Neural crest cell (in vitro differentiated cells): Measurements from ENCODE around the gene BHMT2. TPM values are rescaled to one million over a fixed set of nuclear protein-coding genes. Genes with fewer than 3 reads are reported as not detected.

Experiments
- DNase-seq: peaks from one replicate; pipeline ENCODE4 v3.0.0; 2021; ENCODE audit warnings: low read depth, mixed read lengths, low spot score
- H3K27ac Mint-ChIP-seq: one replicate; pipeline ENCODE4 v1.8.0; 2021; ENCODE audit warnings: mild to moderate bottlenecking, mixed read lengths; ENCODE audit not compliant: unreplicated experiment
- H3K27me3 Mint-ChIP-seq: 2 replicates; pipeline ENCODE4 v1.8.0; 2021; ENCODE audit warnings: low read depth, mild to moderate bottlenecking, mixed read lengths
- H3K36me3 Mint-ChIP-seq: 2 replicates; pipeline ENCODE4 v1.8.0; 2021; ENCODE audit warnings: low read depth, mild to moderate bottlenecking, mixed read lengths
- H3K4me1 Mint-ChIP-seq: 2 replicates; pipeline ENCODE4 v1.8.0; 2021; ENCODE audit warnings: mixed read lengths
- H3K4me3 Mint-ChIP-seq: one replicate; pipeline ENCODE4 v1.8.0; 2021; ENCODE audit warnings: mild to moderate bottlenecking, mixed read lengths
- H3K9me3 Mint-ChIP-seq: 2 replicates; pipeline ENCODE4 v1.8.0; 2021; ENCODE audit warnings: mixed read lengths
- total RNA-seq: library from RNA; stranded (reverse); gene quantifications from 2 replicates; pipeline ENCODE4 v1.2.1, GENCODE V29; 2021
- TF ChIP-seq, protein P1 (sequence below): fragments of 200-600 bp; sonication (generic); conservative IDR thresholded peaks from 2 replicates; pipeline ENCODE4 v1.5.0; 2021; ENCODE audit warnings: antibody characterized with exemption, mild to moderate bottlenecking

The BHMT2 gene
- total RNA-seq, 1 donor from 2014 or later = not detected

DNA sequence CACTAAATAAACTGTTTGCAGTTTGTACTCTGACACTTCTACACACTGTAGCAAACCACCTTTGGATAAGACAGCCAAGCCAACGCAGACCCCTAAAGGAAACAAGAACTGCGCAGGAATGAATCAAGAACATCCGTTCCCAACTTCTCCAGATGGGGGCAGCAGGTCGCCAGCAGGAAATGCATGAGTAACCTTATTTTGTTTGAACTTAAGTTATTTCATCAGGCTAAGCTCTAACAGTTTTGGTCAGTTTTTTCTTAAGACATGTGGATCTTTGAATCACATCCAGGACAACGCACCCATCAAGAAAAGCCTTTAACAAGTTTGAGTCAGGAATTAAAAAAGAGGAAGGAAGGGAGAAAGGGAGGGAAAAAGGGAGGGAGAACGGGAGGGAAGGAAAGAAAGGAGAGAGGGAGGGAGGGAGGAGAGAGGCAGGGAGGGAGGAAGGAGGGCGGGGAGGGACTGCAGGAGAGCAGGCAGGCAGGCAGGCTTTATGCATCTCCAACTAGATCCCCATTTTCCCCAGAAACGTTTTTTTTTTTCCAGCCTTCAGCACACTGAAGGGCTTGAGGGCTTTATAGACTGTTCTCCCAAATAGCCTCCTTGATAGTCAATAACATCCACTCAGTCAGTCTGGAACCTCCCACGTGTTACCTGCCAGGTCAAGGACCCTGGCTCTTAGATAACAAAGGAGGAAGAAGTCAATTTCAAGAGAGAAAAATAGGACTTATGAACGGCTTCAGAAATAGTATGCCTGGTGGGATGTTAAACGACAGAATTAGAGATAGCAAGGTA is 64.3 kb downstream of the BHMT2 start:
- Mint-ChIP-seq H3K27ac (peak overlapping the region; percentile 98), H3K9me3 (no peaks in the 10 kb centered on the region)

DNA sequence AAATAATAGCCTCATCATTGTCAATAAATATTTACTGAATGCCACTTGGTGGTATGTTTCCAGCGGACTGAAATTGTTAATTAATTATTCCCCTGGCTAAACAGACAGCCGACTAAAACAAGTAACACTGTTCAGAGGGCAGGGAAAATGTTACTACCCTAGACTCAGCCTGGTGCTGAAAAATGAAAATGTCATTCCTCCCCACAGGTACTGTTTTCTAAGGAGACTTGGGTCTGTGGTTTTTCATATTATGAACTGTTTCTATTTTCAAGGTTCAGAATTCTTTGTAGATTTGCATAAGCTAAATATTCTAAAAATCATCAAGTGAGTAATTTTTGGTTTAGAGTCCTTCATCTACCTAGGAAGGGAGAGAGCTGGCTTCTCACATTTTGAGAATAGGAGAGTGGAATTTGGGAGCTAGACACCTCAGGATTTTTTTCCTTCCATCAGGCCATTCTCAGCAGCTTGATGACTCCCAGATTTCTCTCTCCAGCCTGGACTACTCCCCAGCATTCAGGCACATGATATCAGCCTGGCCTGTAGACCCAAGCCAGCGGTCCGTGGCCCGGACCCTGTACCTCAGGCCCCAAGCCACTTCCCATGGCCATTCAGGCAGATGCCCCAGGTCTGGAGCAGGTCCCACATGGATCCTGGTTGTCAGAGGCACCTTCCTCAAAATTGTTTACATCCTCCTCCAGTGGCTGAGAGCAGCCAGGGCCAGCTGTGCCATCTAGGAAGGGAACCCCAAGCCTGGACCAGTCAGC is 66.4 kb downstream of the BHMT2 start:
- Mint-ChIP-seq H3K27ac (no peak overlapping the region), H3K9me3 (no peaks in the 10 kb centered on the region), H3K4me3 (no peak overlapping the region), H3K4me1 (peaks cover 13% of the 10 kb centered on the region), H3K27me3 (peaks cover 4% of the 10 kb centered on the region), H3K36me3 (no peaks in the 10 kb centered on the region)
- TF ChIP-seq, protein P1, sequence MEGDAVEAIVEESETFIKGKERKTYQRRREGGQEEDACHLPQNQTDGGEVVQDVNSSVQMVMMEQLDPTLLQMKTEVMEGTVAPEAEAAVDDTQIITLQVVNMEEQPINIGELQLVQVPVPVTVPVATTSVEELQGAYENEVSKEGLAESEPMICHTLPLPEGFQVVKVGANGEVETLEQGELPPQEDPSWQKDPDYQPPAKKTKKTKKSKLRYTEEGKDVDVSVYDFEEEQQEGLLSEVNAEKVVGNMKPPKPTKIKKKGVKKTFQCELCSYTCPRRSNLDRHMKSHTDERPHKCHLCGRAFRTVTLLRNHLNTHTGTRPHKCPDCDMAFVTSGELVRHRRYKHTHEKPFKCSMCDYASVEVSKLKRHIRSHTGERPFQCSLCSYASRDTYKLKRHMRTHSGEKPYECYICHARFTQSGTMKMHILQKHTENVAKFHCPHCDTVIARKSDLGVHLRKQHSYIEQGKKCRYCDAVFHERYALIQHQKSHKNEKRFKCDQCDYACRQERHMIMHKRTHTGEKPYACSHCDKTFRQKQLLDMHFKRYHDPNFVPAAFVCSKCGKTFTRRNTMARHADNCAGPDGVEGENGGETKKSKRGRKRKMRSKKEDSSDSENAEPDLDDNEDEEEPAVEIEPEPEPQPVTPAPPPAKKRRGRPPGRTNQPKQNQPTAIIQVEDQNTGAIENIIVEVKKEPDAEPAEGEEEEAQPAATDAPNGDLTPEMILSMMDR = no peak
- DNase-seq = no peak

More for the DNA sequence above, 64.3 kb downstream of the BHMT2 start:
- H3K36me3 Mint-ChIP-seq = no peaks in the 10 kb centered on the region
- TF ChIP-seq, protein P1 = peak; percentile 74
- H3K27me3 Mint-ChIP-seq = peaks cover under 1% of the 10 kb centered on the region
- peaks cover 13% of the 10 kb centered on the region for H3K4me1 Mint-ChIP-seq
- H3K4me3 Mint-ChIP-seq = peak overlapping the region; percentile 82
- DNase-seq = peak; percentile 76

DNA sequence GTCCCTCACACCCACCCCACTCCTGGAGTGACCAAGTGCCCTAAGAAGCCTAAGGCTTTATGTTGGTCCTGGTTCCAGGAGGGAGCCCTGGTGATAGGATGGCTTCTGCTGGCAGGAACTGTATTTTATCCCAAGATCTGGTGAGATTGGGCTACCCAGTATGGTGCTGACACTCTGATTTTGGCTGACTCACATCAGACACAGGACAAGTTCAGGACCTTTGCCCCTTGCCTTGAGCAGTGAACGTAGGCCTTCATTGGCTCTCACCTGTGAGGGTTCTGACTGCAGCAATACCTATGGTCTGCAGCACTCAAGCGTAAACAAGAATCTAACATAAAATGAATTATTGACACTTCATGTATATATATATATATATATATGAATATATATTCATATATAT is 67.1 kb downstream of the BHMT2 start:
- Mint-ChIP-seq H3K4me1 (peaks cover 13% of the 10 kb centered on the region), H3K36me3 (no peaks in the 10 kb centered on the region), H3K9me3 (no peaks in the 10 kb centered on the region), H3K4me3 (no peak overlapping the region), H3K27me3 (peaks cover 4% of the 10 kb centered on the region), H3K27ac (no peak overlapping the region)
- TF ChIP-seq, protein P1 = no peak
- DNase-seq = no peak

Other genes with a start within 250 kb of the BHMT2 start
- 26.6 and 28.0 TPM in 2 replicates for gene ARSB, start 84.5 kb upstream of the BHMT2 start, total RNA-seq
- not detected in 2 replicates for gene DMGDH, start 93 bp upstream of the BHMT2 start, total RNA-seq
- not detected in 2 replicates for gene BHMT, start 42.0 kb downstream of the BHMT2 start, total RNA-seq
- gene JMY, start 166.4 kb downstream of the BHMT2 start, total RNA-seq = 3.0 and 4.2 TPM in 2 replicates